Naive thymus-derived CD4-positive, alpha-beta T cell (primary cell): ENCODE data around the gene CES4A. TPM values are rescaled to one million over a fixed set of nuclear protein-coding genes. Genes with fewer than 3 reads are reported as not detected.

Source experiments
- ATAC-seq: fragments of 150-1000 bp; cut with Tn5 transposase; 2 replicates; pipeline ENCODE4 v1.10.0; 2021; ENCODE audit warnings: mild to moderate bottlenecking, moderate library complexity
- CTCF ChIA-PET: fragments of 350-600 bp; sonication (Branson Sonifier 250); formaldehyde crosslinking; loops from one replicate; lab custom pipeline; 2021; ENCODE audit warnings: antibody characterized with exemption; lab: Charles Lee
- POLR2A ChIA-PET: fragments of 350-600 bp; sonication (Branson Sonifier 250); formaldehyde crosslinking; loops from one replicate; lab custom pipeline; 2021; ENCODE audit warnings: antibody characterized with exemption, inconsistent platforms; lab: Charles Lee
- DNase-seq, 9 donors: peaks; one replicate each; pipeline versions ENCODE4 v3.0.0 to v3.0.0-alpha.2; 2020 to 2022; ENCODE audit warnings: mixed read lengths in 1 of 9
- H3K27ac ChIP-seq: one replicate; pipeline ENCODE4 v1.7.0; 2013; ENCODE audit warnings: mild to moderate bottlenecking, low read depth, low read length, moderate library complexity
- H3K27me3 ChIP-seq, 2 donors: one replicate each; pipeline ENCODE4 v1.7.0; 2013; ENCODE audit warnings: low read length in 2 of 2, mild to moderate bottlenecking in 2 of 2, moderate library complexity in 2 of 2; ENCODE audit not compliant: control insufficient read depth in 2 of 2, insufficient read depth in 2 of 2
- H3K36me3 ChIP-seq, 3 experiments: 1 replicate in 2 of 3; 2 replicates in 1 of 3; pipeline ENCODE4 v1.7.0; 2013; ENCODE audit warnings: low read length in 3 of 3, mild to moderate bottlenecking in 3 of 3, moderate library complexity in 1 of 3; ENCODE audit not compliant: insufficient read depth in 3 of 3, control insufficient read depth in 2 of 3
- H3K4me1 ChIP-seq, 2 donors: one replicate each; pipeline ENCODE4 v1.7.0; 2013; ENCODE audit warnings: low read length in 2 of 2, mild to moderate bottlenecking in 2 of 2, moderate library complexity in 1 of 2; ENCODE audit not compliant: control insufficient read depth in 2 of 2, insufficient read depth in 2 of 2
- H3K4me3 ChIP-seq: 2 replicates; pipeline ENCODE4 v1.7.0; 2013; ENCODE audit warnings: mild to moderate bottlenecking, low read length
- H3K9me3 ChIP-seq, 3 experiments: 1 replicate in 2 of 3; 2 replicates in 1 of 3; pipeline ENCODE4 v1.7.0; 2013; ENCODE audit warnings: low read length in 3 of 3; ENCODE audit not compliant: control insufficient read depth in 2 of 3
- H3K27ac Mint-ChIP-seq, 9 donors: one replicate each; pipeline ENCODE4 v1.8.0; 2020 to 2022; ENCODE audit warnings: mixed read lengths in 9 of 9, mild to moderate bottlenecking in 8 of 9, moderate library complexity in 5 of 9, inconsistent platforms in 2 of 9
- H3K27me3 Mint-ChIP-seq, 5 donors: one replicate each; pipeline ENCODE4 v1.8.0; 2021 to 2022; ENCODE audit warnings: mixed read lengths in 5 of 5, mild to moderate bottlenecking in 1 of 5
- H3K36me3 Mint-ChIP-seq, 5 donors: one replicate each; pipeline ENCODE4 v1.8.0; 2020 to 2022; ENCODE audit warnings: mixed read lengths in 5 of 5, mild to moderate bottlenecking in 3 of 5, inconsistent platforms in 1 of 5
- H3K4me1 Mint-ChIP-seq, 7 donors: one replicate each; pipeline ENCODE4 v1.8.0; 2020 to 2022; ENCODE audit warnings: mixed read lengths in 7 of 7, mild to moderate bottlenecking in 3 of 7, inconsistent platforms in 1 of 7
- H3K4me3 Mint-ChIP-seq, 10 donors: one replicate each; pipeline ENCODE4 v1.8.0; 2020 to 2022; ENCODE audit warnings: mild to moderate bottlenecking in 10 of 10, mixed read lengths in 10 of 10, moderate library complexity in 6 of 10, inconsistent platforms in 2 of 10
- H3K9me3 Mint-ChIP-seq, 11 donors: one replicate each; pipeline ENCODE4 v1.8.0; 2020 to 2022; ENCODE audit warnings: mixed read lengths in 11 of 11, mild to moderate bottlenecking in 4 of 11, inconsistent platforms in 1 of 11, moderate library complexity in 1 of 11
- intact Hi-C, 2 donors: fragments of 100-400 bp; cut with micrococcal nuclease; formaldehyde crosslinking; loops; one replicate each; pipeline ENCODE4 v1.15.1; 2023
- polyA plus RNA-seq, 2 donors: library from polyadenylated mRNA; unstranded; fragments of 300-500 nt; fragmentation: Illumina TruSeq; gene quantifications; one replicate each; pipeline ENCODE4 v1.2.3, GENCODE V29; 2021
- total RNA-seq, 6 experiments: library from RNA in 5 of 6; stranded (reverse) in 5 of 6; gene quantifications; 1 replicate in 5 of 6; 2 replicates in 1 of 6; pipeline ENCODE4 v1.2.3 and lab custom pipeline; 2021 to 2026

CES4A gene
- total and polyA plus RNA-seq, 7 experiments from 2014 or later, result 5.1 to 53.8 (median 20.5) TPM

DNA sequence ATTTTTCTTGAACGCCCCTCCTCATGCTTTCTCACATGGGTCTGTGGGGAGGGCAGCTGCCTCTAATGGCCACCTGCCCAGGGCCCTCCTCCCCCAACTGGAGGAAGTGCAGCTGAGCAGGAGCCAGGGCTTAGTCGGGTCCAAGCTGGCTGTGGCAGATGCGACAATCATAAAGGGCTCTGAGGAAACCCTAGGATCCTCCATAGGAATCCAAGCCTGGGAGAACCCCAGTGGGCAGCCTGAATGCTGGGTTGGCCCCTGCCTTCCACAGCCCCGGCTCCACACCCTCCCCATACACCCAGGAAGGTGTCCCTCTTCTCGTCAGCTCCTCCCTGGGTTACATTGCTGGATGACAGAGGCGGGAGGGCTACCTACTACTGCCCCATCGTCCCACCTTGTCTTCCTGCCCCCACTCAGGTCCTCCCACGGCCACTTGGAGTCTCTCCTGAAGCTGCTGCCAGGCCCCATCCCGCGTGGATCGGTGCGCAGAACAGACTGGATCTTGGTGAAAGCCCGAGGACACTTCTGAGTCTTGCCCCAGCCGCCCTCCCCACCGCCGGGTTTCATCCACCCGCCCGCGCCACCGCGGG, 24.9 kb downstream of the CES4A start:
- Mint-ChIP-seq H3K4me1 (peaks cover 0 to 68% (median 6%) of the 10 kb centered on the region in 7 donors), H3K4me3 (peak overlapping the region; percentile 36 to 95 (median 66)), H3K36me3 (peaks cover 0 to 18% (median 0%) of the 10 kb centered on the region in 5 donors), H3K9me3 (no peaks in the 10 kb centered on the region), H3K27ac (peak overlapping the region in 1 of 9 donors; percentile 83), H3K27me3 (no peaks in the 10 kb centered on the region)
- CTCF ChIA-PET, result interaction anchor here (0.7 to 2.0 kb wide), 9 partner anchors 14 to 172 kb away, joined by 3 to 12 read pairs (median 4); partner anchors contain the start of genes B3GNT9 and TRADD
- intact Hi-C loops, result loop anchor here (5.0 to 10.0 kb wide), 2 partner anchors 36 to 119 kb away; no protein-coding TSS in a partner anchor
- ATAC-seq (no peak), DNase-seq (no peak)
- Histone ChIP-seq H3K36me3 (no peaks in the 10 kb centered on the region), H3K4me1 (peaks cover 4 to 11% of the 10 kb centered on the region in 2 donors), H3K9me3 (no peaks in the 10 kb centered on the region), H3K4me3 (peak overlapping the region; percentile 54), H3K27me3 (no peaks in the 10 kb centered on the region), H3K27ac (peak overlapping the region; percentile 34)
- POLR2A ChIA-PET, result interaction anchor here (1.0 to 3.3 kb wide), 4 partner anchors 14 to 49 kb away, joined by 3 to 22 read pairs (median 4); partner anchors contain the start of gene CBFB

DNA sequence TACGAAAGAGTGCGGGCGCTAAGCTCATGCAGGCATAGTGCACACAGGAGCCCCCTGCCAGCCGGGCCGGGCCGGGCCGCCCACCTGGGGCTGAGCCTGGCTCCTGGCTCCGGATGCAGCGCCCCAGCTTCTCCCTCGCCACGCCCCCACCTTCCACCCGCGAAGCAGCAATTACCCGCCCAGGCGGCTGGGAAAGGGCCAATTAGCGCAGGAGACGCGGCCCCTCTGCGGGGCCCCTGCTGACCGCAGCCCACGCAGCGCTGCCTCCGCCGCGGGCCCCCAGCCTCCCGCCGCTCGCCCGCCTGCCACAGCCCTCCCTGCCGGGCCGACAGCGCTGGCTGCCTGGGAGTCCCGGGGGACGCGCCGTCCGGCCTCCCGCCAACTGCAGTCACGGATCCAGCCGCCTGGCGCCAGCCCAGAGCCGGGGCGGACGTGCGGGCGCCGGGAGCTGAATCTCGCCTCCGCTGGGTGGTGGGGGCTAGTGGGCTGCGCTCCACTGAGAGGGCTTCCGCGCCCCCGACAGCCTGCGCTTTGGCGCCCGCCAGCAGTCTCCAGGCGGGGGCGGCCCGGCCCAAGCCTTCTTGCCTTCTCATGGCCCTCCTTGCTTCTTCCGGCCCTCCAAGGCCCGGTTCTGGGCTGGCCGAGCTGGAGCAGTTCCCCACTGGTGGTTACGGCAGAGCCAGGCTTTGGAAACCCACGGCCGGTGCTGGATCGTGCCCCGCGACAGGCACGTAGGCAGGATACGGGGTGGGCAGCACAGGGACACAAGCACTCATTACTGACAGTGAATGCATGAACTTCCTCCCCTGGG, 25.6 kb downstream of the CES4A start:
- Histone ChIP-seq H3K27me3 (no peaks in the 10 kb centered on the region), H3K27ac (peak overlapping the region; percentile 34), H3K9me3 (no peaks in the 10 kb centered on the region), H3K4me1 (peaks cover 4 to 11% of the 10 kb centered on the region in 2 donors), H3K36me3 (no peaks in the 10 kb centered on the region), H3K4me3 (peak overlapping the region; percentile 54)
- POLR2A ChIA-PET, result interaction anchor here (0.9 to 3.3 kb wide), 4 partner anchors 14 to 94 kb away, joined by 3 to 22 read pairs (median 4); partner anchors contain the start of gene CBFB
- Mint-ChIP-seq H3K36me3 (peaks cover 0 to 18% (median 0%) of the 10 kb centered on the region in 5 donors), H3K4me3 (peak overlapping the region; percentile 76 to 95 (median 87)), H3K27me3 (no peaks in the 10 kb centered on the region), H3K4me1 (peaks cover 0 to 64% (median 6%) of the 10 kb centered on the region in 7 donors), H3K27ac (peak overlapping the region in 4 of 9 donors; percentile 41 to 95 (median 73)), H3K9me3 (no peaks in the 10 kb centered on the region)
- intact Hi-C loops, result loop anchor here (1.0 to 10.0 kb wide), 5 partner anchors 14 to 119 kb away; no protein-coding TSS in a partner anchor
- CTCF ChIA-PET, result interaction anchor here (0.6 to 2.0 kb wide), 9 partner anchors 14 to 1533 kb away, joined by 3 to 12 read pairs (median 4); partner anchors contain the start of gene B3GNT9
- ATAC-seq, result peak; percentile 64
- peak; percentile 37 to 91 (median 59) for DNase-seq

DNA sequence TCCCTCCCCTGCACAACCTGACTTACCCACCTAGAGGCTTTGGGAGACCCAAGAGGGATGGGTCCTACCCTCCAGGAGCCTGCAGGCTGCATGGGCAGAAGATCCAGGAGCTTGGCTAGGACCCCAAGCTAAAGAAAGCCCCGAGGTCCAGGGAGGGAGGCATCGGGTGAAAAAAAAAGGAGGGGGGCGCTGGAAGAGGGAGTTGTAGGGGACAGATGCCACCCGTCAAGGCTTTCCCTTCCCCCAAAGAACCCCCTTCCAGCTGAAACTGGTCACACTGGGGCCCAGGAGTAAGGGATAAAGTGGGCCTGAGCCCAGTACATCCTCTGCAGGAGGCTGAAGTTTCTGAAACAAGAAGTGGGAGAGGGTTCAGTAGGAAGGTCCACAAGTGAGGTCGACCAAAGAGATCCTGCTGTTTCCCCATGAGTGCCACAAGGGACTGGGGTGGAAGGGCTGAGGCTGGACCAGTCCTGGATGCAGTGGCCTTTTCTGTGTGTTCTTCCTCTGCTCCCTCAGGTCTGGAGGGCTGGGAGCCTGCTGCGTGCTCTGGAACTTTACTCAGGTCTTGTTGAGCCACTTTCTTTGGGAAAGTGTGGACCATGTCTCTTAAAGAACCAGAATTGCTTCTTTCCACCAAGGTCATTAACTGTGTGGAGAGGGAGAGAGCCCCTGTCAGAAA, 26.4 kb downstream of the CES4A start:
- H3K36me3 Mint-ChIP-seq, result peaks cover 0 to 12% (median 0%) of the 10 kb centered on the region in 5 donors
- H3K4me3 Mint-ChIP-seq, result peak overlapping the region in 9 of 10 donors; percentile 76 to 95 (median 87)
- peak overlapping the region in 3 of 9 donors; percentile 41 to 95 (median 67) for H3K27ac Mint-ChIP-seq
- Histone ChIP-seq H3K27ac (no peak overlapping the region), H3K36me3 (no peaks in the 10 kb centered on the region), H3K4me1 (peaks cover 4 to 11% of the 10 kb centered on the region in 2 donors), H3K4me3 (peak overlapping the region; percentile 54), H3K27me3 (no peaks in the 10 kb centered on the region), H3K9me3 (no peaks in the 10 kb centered on the region)
- no peaks in the 10 kb centered on the region for H3K27me3 Mint-ChIP-seq
- ChIA-PET CTCF (interaction anchor here (0.6 to 1.2 kb wide), 3 partner anchors 140 to 1532 kb away, joined by 3 to 4 read pairs (median 4); no protein-coding TSS in a partner anchor), POLR2A (interaction anchor here (0.9 to 3.3 kb wide), 4 partner anchors 13 to 93 kb away, joined by 3 to 22 read pairs (median 4); partner anchors contain the start of gene CBFB)
- H3K9me3 Mint-ChIP-seq, result no peaks in the 10 kb centered on the region
- intact Hi-C loops, result loop anchor here (1.0 to 10.0 kb wide), 6 partner anchors 14 to 120 kb away; no protein-coding TSS in a partner anchor
- DNase-seq (no peak), ATAC-seq (no peak)
- H3K4me1 Mint-ChIP-seq, result peaks cover 0 to 62% (median 6%) of the 10 kb centered on the region in 7 donors

DNA sequence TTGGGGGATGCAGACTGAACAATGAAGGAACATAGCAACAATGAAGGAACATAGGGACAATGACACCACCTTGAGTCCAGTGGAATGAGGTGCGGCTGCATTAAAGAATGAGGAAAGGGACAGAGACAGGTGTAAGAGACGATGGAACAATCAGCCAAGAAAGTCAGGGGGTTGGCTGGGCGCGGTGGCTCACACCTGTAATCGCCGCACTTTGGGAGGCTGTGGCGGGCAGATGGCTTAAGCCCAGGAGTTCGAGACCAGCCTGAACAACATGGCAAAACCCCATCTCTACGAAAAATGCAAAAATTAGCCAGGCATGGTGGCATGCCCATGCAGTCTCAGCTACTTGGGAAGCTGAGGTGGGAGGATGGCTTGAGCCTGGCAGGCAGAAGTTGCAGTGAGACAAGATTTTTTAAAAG, 26.9 kb downstream of the CES4A start:
- H3K27me3 Mint-ChIP-seq, result no peaks in the 10 kb centered on the region
- H3K4me3 Mint-ChIP-seq, result peak overlapping the region in 4 of 10 donors; percentile 42 to 95 (median 69)
- H3K36me3 Mint-ChIP-seq, result peaks cover 0 to 11% (median 0%) of the 10 kb centered on the region in 5 donors
- no peaks in the 10 kb centered on the region for H3K27me3 ChIP-seq
- peak overlapping the region in 2 of 9 donors; percentile 41 to 95 for H3K27ac Mint-ChIP-seq
- no peak for DNase-seq
- no peaks in the 10 kb centered on the region for H3K36me3 ChIP-seq
- peaks cover 0 to 61% (median 6%) of the 10 kb centered on the region in 7 donors for H3K4me1 Mint-ChIP-seq
- intact Hi-C loops, result loop anchor here (5.0 to 10.0 kb wide), 2 partner anchors 37 to 121 kb away; no protein-coding TSS in a partner anchor
- no peaks in the 10 kb centered on the region for H3K9me3 Mint-ChIP-seq
- ChIA-PET POLR2A (interaction anchor here (3.3 kb wide), 1 partner anchor 12 kb away, joined by 22 read pairs; the partner anchor contains the start of gene CBFB), CTCF (no interaction called here)
- ATAC-seq, result no peak
- no peak overlapping the region for H3K4me3 ChIP-seq
- H3K4me1 ChIP-seq, result peaks cover 4 to 11% of the 10 kb centered on the region in 2 donors
- no peaks in the 10 kb centered on the region for H3K9me3 ChIP-seq
- H3K27ac ChIP-seq, result no peak overlapping the region

DNA sequence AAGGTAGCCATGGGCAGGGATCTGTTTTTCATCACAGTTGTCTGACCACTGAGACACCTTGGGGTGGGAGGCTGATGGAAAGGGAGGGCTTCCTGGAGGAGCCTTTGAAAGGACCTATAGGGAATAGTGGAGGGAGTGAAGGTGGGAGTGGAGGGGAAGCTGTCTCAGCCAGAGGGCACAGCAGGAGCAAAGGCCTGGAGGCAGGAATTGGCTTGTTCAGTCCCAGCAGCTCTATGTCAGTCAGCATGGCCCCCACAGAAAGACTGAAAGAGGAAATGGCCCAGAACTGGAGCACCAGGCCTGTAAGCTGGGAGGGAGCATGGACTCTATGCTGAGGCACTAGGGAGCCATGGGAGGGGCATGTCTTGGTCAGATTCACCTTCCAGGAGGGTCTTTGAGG, 27.8 kb downstream of the CES4A start:
- ATAC-seq (no peak), DNase-seq (no peak)
- peak overlapping the region in 2 of 9 donors; percentile 47 to 61 for H3K27ac Mint-ChIP-seq
- no peaks in the 10 kb centered on the region for H3K27me3 ChIP-seq
- no peak overlapping the region for H3K4me3 ChIP-seq
- CTCF ChIA-PET, result interaction anchor here (0.7 to 3.4 kb wide), 2 partner anchors 85 to 141 kb away, joined by 3 to 36 read pairs; no protein-coding TSS in a partner anchor
- intact Hi-C loops, result loop anchor here (5.0 to 10.0 kb wide), 2 partner anchors 36 to 121 kb away; no protein-coding TSS in a partner anchor
- no peaks in the 10 kb centered on the region for H3K36me3 ChIP-seq
- no peaks in the 10 kb centered on the region for H3K9me3 ChIP-seq
- peak overlapping the region in 1 of 10 donors; percentile 37 for H3K4me3 Mint-ChIP-seq
- peaks cover 4 to 11% of the 10 kb centered on the region in 2 donors for H3K4me1 ChIP-seq
- no peaks in the 10 kb centered on the region for H3K9me3 Mint-ChIP-seq
- H3K27me3 Mint-ChIP-seq, result no peaks in the 10 kb centered on the region
- POLR2A ChIA-PET, result interaction anchor here (1.2 to 4.6 kb wide), 2 partner anchors 11 to 139 kb away, joined by 3 to 31 read pairs; partner anchors contain the start of gene CBFB
- H3K4me1 Mint-ChIP-seq, result peaks cover 0 to 57% (median 6%) of the 10 kb centered on the region in 7 donors
- no peak overlapping the region for H3K27ac ChIP-seq
- H3K36me3 Mint-ChIP-seq, result peaks cover 0 to 6% (median 0%) of the 10 kb centered on the region in 5 donors
